ENCODE measurements around the gene KCTD17. TPM values are rescaled to one million over a fixed set of nuclear protein-coding genes. Genes with fewer than 3 reads are reported as not detected.

The KCTD17 gene
- total and polyA plus RNA-seq, 2 of the 13 experiments (the other 11 are each of a cell fraction or from before 2014, with no cell fraction given), result 5.3 to 11.7 TPM

DNA sequence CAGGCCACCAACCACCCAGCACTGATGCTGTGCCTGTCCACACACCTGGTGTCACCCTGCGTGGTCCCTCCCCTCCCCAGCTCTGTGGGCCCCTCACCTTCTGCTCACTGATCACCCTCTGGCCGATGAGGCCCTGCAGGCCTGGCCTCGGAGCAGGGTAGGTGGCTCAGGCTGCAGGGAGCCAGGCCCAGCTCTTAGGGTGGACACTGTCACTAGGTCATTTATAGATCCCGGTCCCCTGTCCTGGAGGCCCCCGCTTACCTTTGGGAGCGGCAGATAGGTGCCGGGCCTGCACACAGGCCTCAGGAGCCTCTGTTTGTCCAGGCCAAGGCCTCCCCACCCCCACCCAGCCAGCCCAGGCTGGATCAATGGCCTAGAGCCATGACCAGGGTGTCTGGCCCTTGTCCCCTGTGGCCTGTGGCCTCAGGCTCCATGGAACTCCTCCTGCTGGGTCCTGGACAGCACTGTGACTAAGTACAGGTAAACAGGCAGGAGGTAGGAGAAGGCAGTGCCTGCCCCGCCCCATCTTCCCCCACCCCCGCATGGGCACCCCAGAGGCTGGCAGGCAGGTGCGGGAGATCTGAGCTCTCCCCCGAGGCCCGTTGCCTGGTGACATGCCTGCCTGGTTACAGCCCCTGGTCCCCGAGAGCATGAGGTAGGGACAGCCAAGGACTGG is 57.8 kb downstream of the KCTD17 start, which contains the start of gene TMPRSS6 (continued):
- TF ChIP-seq ZBTB10 (CRISPR knock-in tag; IDR thresholded peaks at IDR 0.05; ENCODE audit: borderline replicate concordance), result peak; percentile 49; the same call in 1 of the 2 replicates
- TF ChIP-seq CTCF (CRISPR knock-in tag; IDR thresholded peaks at IDR 0.05), result peak; percentile 42; the same call in 1 of the 2 replicates
- TF ChIP-seq HDAC1 (CRISPR knock-in tag; IDR thresholded peaks at IDR 0.05), result peak; percentile 88
- no peak for TF ChIP-seq THAP8 (CRISPR knock-in tag; IDR thresholded peaks at IDR 0.05; ENCODE audit: borderline replicate concordance)
- 0 out of 2 replicates have a peak, but pooled peaks have one; percentile 41 for TF ChIP-seq ZNF563 (CRISPR knock-in tag; IDR thresholded peaks at IDR 0.05)
- 0 out of 2 replicates have a peak, but pooled peaks have one; percentile 24 for TF ChIP-seq YEATS2 (CRISPR knock-in tag; IDR thresholded peaks at IDR 0.05; ENCODE audit: borderline replicate concordance)
- TF ChIP-seq POLR2AphosphoS5 (IDR thresholded peaks at IDR 0.05; ENCODE audit: low read depth, low read length), result no peak
- peak; percentile 44 for TF ChIP-seq MED8 (CRISPR knock-in tag; IDR thresholded peaks at IDR 0.05; ENCODE audit: insufficient replicate concordance)
- peak; percentile 72 for TF ChIP-seq ZNF770 (CRISPR knock-in tag; IDR thresholded peaks at IDR 0.05)
- TF ChIP-seq ARNTL (CRISPR knock-in tag; IDR thresholded peaks at IDR 0.05), result peak; percentile 34; the same call in 1 of the 2 replicates
- TF ChIP-seq, protein P1, sequence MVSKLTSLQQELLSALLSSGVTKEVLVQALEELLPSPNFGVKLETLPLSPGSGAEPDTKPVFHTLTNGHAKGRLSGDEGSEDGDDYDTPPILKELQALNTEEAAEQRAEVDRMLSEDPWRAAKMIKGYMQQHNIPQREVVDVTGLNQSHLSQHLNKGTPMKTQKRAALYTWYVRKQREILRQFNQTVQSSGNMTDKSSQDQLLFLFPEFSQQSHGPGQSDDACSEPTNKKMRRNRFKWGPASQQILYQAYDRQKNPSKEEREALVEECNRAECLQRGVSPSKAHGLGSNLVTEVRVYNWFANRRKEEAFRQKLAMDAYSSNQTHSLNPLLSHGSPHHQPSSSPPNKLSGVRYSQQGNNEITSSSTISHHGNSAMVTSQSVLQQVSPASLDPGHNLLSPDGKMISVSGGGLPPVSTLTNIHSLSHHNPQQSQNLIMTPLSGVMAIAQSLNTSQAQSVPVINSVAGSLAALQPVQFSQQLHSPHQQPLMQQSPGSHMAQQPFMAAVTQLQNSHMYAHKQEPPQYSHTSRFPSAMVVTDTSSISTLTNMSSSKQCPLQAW (CRISPR knock-in tag; IDR thresholded peaks at IDR 0.05), result peak; percentile 77; the same call in 1 of the 2 replicates
- TF ChIP-seq ZNF296 (CRISPR knock-in tag; conservative IDR thresholded peaks at IDR 0.05), result peak; percentile 97
- TF ChIP-seq KAT8 (CRISPR knock-in tag; IDR thresholded peaks at IDR 0.05), result peak; percentile 71; the same call in 1 of the 2 replicates
- no peak for TF ChIP-seq RELA (CRISPR knock-in tag; IDR thresholded peaks at IDR 0.05)
- peak; percentile 36; the same call in 1 of the 2 replicates for TF ChIP-seq NFKB2 (CRISPR knock-in tag; IDR thresholded peaks at IDR 0.05; ENCODE audit: borderline replicate concordance)
- TF ChIP-seq ZNF644 (CRISPR knock-in tag; IDR thresholded peaks at IDR 0.05; ENCODE audit: low read depth), result peak; percentile 65
- TF ChIP-seq, protein P2, sequence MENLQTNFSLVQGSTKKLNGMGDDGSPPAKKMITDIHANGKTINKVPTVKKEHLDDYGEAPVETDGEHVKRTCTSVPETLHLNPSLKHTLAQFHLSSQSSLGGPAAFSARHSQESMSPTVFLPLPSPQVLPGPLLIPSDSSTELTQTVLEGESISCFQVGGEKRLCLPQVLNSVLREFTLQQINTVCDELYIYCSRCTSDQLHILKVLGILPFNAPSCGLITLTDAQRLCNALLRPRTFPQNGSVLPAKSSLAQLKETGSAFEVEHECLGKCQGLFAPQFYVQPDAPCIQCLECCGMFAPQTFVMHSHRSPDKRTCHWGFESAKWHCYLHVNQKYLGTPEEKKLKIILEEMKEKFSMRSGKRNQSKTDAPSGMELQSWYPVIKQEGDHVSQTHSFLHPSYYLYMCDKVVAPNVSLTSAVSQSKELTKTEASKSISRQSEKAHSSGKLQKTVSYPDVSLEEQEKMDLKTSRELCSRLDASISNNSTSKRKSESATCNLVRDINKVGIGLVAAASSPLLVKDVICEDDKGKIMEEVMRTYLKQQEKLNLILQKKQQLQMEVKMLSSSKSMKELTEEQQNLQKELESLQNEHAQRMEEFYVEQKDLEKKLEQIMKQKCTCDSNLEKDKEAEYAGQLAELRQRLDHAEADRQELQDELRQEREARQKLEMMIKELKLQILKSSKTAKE (CRISPR knock-in tag; IDR thresholded peaks at IDR 0.05; ENCODE audit: borderline replicate concordance), result peak; percentile 81; the same call in 1 of the 2 replicates
